GM18861 (cell line): ENCODE results near the gene TBX4.
"Not testable (repeated sequence)": the region's sequence is repeated elsewhere in the genome, so short reads cannot be mapped to it uniquely, and the experiment has no call there.

ENCODE experiments used
- ATAC-seq: cut with Tn5 transposase; IDR thresholded peaks from one replicate; pipeline ENCODE4 v1.9.1; 2021; ENCODE audit not compliant: unreplicated experiment

Gene TBX4

DNA sequence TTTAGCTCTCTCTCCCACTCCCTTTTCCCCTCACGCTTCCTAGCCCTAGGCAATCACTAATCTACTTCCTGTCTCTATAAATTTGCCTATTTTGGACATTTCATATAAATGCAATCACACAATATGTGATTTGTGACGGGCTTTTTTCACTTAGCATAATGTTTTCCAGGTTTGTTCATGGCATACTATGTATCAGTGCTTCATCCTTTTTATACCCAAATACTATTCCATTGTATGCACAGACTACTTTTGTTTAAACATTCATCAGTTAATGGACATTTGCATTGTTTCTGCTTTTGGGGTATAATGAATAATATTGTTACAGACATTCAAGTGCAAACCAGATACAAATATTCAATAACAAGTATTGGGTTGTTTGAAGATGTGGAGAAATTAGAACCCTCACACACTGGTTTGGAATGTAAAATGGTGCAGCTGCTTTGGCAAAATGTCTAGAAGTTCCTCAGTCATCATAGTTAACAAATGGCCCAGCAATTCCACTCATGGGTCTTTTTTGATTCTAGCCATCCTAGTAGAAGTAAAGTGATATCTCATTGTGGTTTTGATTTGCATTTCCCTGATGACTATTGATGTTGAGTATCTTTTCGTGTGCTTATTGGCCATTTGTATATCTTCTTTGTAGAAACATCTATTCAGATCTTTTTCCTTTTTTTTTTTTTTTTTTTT, 67.7 kb downstream of the TBX4 start:
- ATAC-seq: no peak

- ATAC-seq: no peak
These were observed 68.7 kb downstream of the TBX4 start for GRCh38 chr17:61520897-61521296.

- ATAC-seq: no peak
These were observed 69.9 kb downstream of the TBX4 start for GRCh38 chr17:61522088-61522487.

- no peak for ATAC-seq
These were observed 72.1 kb downstream of the TBX4 start for GRCh38 chr17:61524319-61524718.

DNA sequence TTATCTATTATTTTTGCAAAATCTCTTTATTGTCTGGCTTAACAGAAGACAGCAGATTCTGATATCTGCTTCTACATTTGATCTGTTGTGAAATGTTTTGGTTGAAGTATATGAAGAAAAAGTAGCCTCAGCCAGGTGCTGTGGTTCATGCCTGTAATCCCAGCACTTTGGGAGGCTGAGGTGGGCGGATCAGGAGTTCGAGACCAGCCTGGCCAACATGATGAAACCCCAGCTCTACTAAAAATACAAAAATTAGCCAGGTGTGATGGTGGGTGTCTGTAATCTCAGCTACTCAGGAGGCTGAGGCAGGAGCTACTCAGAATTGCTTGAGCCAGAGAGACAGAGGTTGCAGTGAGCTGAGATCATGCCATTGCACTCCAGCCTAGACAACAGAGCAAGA, 75.2 kb downstream of the TBX4 start:
- not testable (repeated sequence) for ATAC-seq

GRCh38 chr17:61528171-61528570, 75.9 kb downstream of the TBX4 start:
- ATAC-seq: no peak

DNA sequence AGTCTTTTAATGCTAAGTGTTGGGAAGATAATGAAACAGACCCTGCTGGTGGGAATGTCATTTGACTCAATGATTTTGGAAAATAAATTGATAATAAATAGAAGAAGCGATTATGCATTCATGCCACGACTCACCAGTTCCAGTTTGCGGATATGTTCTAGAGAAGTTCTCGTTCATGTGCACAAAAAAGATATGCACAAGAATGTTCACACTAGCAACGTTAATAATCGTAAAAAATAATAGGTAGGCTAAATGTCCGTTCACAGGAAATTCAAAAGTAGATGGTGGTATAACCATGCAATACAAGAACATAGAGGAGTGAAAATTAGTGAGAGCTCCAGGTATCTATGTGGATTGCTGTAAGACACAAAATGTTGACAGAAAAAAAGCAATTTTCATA, 79.0 kb downstream of the TBX4 start:
- ATAC-seq: no peak

- no peak for ATAC-seq
These were observed 80.6 kb downstream of the TBX4 start for GRCh38 chr17:61532826-61533225.

DNA sequence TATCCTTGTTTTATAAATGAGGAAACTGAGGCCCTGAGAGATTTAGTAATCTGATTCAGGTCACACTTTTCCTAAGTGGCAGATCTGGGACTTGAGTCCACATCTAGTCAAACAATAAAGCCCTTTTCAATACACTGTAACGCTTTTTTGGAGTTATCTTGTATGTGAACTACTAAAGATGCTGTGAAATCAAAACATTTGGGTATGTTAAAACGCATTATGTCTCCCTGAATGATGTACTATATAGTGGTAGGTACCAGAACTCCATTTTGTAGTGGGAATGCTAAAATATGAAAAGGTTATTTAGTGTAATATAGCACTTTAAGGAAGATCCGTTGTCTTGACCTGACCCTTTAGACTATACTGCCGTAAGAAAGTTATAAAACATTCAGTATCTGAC, 81.6 kb downstream of the TBX4 start:
- no peak for ATAC-seq

DNA sequence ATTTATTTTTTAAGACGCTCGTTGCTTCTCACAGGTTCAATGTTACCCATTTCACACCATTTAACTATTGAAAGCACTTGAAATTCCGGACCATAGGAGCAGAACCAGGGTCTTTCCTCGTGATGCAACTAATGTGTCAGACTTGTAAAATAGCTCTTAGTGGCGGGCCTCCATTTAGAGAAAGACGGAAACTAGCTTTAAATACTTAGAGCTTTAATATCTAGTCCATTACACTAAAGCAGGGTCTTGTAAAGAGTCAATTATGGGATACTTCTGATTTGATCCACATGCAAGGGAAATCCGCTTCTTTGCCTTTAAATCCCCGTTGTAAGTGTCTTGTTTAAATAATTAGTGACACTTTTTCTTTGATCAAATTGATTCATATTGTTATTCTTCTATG, 82.2 kb downstream of the TBX4 start:
- no peak for ATAC-seq
